ENCODE measurements around the gene PLCB1.
A peak's percentile ranks its signal among the peaks of the same experiment; 100 is the strongest.

Gene PLCB1

DNA sequence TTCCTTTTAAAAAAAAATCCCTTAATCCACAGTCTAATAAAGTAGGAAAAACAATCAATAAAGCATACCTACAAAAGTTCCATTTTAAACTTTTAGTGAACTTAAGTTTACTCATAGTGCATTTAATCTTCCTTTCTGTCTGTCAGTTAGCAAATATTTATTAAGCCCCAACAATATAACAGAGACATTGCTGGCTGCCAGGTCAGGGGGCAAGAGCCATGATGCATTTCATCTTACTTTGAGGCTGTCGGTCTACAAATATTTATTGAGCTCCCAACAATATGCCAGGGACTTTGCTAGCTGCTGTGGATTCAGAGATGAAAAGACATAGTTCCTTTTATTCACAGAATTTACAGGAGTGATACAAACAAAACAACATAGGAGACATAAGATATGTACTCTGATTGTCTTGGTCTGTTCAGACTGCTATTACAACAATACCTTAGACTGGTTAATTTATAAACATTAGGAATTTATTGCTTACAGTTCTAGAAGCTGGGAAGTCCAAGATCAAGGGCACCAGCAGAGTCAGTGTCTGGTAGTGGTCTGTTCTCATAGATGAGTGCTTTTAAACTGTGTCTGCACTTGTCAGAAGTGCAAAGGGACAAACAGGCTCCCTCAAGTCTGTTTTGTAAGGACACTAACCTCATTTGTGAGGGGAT is 118.6 kb downstream of the PLCB1 start:
- DNase-seq: no peak

GRCh38 chr20:8251201-8251575 is 119.1 kb downstream of the PLCB1 start:
- DNase-seq: no peak

DNA sequence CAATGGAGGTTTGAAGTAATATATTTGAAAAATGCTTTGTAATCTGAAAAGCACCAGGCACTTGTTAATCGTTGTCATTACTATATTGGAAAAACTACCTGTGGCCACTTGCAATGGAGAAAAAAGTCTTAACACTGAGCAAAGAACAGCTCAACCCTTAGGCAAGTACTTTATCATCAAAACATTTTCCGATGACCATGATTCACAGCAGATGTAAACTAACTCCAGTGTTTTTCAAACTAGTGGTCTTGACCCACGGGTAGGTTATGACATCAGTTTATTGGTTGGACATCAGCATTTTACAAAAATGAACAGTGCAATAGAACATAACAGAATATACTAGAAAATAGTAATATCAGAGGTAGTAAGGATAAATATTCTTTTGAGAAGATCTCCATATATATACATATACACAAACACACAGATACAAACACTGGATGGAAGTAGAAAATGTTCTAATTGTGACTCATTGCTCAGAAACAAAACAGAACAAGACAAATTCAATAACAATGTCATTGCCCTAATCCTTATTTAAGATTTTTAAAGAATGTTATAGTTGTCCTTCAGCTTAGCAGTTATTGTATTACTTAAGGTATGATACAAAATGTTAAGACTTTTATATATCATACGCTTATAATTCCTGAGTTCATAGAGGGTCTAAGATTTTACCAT is 123.0 kb downstream of the PLCB1 start:
- no peak for DNase-seq

GRCh38 chr20:8255945-8256632 is 124.0 kb downstream of the PLCB1 start:
- no peak for DNase-seq

GRCh38 chr20:8260837-8261251 is 128.8 kb downstream of the PLCB1 start:
- DNase-seq: no peak

- DNase-seq: no peak
These were observed 130.7 kb downstream of the PLCB1 start for GRCh38 chr20:8262721-8263120.

GRCh38 chr20:8265588-8265987 is 133.5 kb downstream of the PLCB1 start:
- DNase-seq: no peak

DNA sequence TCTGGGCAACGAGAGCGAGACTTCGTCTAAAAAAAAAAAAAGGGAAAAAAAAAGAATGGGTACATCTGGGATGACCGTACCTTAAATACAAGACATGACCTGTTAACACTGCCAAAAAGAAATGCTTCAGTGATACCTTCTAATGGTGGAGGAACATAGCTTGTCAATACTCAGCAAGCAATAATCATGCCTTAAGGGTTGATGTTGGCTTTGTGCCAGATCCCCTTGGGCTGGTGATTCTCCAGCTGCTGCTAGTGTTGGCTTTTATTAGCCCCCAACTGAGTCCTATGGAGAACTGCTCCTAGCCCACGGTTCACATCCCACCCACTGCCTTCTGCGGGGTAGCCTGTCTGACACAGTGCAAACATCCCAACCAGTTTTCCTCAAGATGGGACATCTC is 134.9 kb downstream of the PLCB1 start:
- DNase-seq: no peak

GRCh38 chr20:8271727-8272126 is 139.7 kb downstream of the PLCB1 start:
- DNase-seq: no peak

DNA sequence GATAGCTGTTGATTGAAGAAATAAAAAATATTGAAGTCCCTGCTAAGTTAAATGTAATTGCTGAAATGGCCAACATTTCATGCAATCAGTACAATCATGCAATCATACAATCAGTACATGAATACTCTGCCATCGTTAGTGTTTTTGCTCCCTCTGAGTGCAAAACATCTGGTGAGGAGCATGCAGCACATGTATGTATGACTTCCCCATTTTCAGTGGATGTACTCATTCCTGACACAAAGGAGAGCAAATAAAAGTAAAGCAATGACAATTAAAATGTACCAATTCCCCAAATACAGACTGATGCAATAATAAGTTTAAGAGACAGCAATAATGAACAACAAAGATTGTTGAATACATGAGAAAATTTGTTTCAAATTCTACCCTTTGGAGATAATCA is 140.7 kb downstream of the PLCB1 start:
- DNase-seq: no peak

GRCh38 chr20:8284902-8285301 is 152.8 kb downstream of the PLCB1 start:
- no peak for DNase-seq

DNA sequence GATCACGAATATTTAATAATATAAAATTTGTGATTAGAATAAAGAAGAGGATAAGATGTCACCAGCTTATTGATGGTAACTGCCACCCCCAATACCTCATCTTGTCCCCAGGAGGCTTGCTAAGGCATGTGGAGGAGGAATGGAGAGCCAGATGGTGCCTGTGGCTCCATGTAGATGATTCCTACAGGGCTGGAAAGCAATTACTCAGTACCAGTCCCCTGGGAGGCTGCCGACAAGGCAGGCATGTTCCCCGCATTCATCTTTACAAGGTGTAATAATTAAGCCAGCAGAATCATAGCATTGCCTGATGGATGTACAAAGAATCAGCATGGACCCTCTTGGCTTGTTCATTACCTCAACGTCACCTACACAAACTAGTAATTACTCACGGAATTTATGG is 155.3 kb downstream of the PLCB1 start:
- no peak for DNase-seq

- DNase-seq: no peak
These were observed 159.1 kb downstream of the PLCB1 start for GRCh38 chr20:8291200-8291599.

- DNase-seq: no peak
These were observed 159.8 kb downstream of the PLCB1 start for GRCh38 chr20:8291873-8292272.

DNA sequence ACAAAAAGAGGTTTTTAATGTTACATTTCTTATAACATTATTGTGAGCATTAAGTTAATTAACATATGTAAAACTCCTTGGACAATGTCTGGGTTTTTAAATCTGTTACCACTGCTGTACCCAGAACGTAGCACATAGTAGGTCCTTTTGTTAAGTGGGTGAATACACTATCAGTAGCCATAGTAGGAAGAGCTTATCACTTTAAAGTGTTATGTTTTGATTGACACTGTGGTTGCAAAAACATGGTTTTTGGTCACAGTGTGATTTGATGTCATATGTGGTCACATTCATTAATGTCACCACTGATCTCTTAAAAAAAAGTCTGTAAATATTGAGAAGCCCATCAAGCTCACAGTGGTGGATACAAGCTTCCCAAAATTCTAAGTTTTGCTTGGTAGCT is 160.7 kb downstream of the PLCB1 start:
- no peak for DNase-seq

- DNase-seq: no peak
These were observed 161.7 kb downstream of the PLCB1 start for GRCh38 chr20:8293750-8294149.

DNA sequence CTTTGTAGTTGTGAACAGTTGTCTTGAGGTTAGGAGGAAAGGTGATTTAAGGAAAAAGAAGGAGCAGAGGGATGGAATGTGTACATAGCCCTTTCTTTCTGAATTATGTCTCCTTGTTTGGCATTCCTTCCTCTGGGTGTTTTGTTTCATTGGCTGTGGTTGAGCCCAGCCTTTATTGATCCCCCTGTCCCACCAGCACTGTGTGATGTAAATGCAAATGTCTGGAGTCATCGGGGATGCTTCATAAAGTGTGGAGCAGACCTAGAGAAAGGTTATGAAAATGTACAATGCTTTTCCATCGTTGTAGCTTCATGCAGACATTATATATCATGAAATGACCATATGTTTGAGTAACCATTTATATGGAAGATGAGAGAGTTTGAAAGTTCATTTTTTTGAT is 164.5 kb downstream of the PLCB1 start:
- DNase-seq: no peak

GRCh38 chr20:8298426-8299043 is 166.5 kb downstream of the PLCB1 start:
- DNase-seq: no peak

- DNase-seq: no peak
These were observed 167.9 kb downstream of the PLCB1 start for GRCh38 chr20:8299921-8300320.

DNA sequence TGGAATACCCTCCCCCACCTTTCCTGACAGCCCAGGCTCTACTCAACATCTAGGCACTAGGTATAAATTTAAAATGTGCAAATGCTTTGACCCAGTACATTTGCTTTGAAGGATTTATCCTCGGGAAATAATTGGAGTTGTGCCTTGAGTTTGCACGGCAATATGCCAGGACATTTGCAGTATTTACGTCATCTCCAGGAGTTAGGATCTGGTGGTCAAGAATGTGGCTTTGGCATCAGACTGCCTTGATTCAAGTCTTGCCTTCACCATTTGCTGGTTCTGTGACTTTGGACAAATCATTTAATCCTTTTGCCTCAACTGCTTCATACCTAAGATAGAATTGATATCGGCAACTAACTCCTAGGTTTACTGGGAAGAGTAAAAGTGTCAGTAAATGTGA is 169.6 kb downstream of the PLCB1 start:
- no peak for DNase-seq

DNA sequence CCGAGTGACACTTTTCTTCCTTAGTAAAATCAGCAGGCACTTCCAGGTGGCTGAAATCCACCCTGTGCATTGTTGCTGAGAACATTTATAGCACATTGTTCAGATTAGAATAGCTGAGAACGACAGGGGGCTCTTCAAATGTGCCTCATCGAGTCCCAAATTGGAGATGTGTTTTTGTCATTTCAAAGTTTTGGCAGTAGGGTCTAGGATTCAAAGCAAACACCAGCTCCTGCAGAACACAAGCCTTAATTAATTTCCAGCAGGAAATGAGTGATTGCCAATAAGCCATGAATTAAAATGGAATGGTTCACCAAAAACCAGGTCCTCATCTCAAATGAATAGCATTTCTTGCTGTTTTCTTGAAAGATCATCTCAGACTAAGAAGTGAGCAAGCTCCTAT is 171.6 kb downstream of the PLCB1 start:
- DNase-seq: no peak

DNA sequence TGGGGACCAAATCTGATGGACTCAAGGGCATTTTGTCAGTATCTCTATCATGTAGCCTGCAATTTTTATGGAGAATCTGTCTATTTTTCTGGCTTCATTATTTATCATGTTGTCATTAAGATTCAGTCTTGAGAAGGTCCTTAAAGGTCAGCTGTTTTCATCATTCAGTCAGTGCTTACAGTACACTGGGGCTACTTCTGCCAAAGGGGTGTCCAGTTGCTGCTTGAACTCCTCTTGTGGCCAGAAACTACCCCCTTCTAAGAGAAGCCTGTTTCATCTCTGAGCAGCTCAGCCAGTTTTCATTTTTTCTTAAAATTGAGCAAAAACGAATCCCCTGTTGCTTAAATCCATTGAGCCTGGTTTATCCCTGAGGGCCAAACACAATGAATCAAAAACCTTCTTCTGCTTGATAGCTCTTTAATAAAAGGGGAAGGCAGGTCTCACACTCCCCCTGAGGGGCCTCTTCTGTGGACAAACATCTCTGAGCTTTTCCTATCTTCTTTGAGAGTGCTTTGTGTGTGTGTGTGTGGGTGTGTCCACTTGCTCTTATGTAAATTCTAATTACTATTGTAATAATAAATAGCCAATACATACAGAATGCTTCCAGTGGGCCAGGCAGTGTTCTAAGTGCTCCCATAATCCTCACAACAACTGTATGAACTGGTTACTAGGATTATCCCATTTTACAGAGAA is 172.2 kb downstream of the PLCB1 start:
- DNase-seq: no peak

DNA sequence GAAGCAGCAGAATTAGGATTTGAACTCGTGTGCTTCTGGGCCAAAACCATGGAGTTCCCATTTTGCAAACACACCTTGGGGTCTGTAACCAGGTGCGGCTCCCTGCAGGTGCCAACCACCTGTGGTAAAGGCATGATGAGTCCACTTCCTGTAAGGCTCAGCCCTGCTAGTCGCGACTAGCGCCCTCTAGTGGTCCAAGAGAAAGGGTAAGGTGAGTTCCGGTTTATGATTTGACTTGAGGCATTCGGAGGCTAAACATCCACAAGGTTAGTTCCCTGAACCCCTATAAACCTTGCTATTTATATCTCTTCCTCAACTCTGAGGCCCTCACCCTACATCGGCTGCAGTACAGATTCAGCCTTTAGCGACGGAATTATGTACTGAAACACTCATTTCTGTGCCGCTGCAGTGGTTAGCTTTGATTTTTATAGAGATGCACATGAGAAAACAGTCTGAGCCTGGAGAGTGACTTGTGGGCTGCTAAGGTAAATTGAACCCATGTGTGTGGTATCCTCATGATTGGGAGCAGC is 173.4 kb downstream of the PLCB1 start:
- peak; percentile 79 for DNase-seq
